Ectodermal cell (in vitro differentiated cells): Measurements from ENCODE around the gene TMCC3.
A peak's percentile ranks its signal among the peaks of the same experiment; 100 is the strongest.

Experiments
- H3K27ac ChIP-seq: 2 replicates; pipeline ENCODE4 v1.7.0; 2013; ENCODE audit warnings: mild to moderate bottlenecking, low read depth, low read length; ENCODE audit not compliant: insufficient read depth, poor library complexity, severe bottlenecking
- H3K27me3 ChIP-seq: 2 replicates; pipeline ENCODE4 v1.7.0; 2013; ENCODE audit warnings: mild to moderate bottlenecking, low read length; ENCODE audit not compliant: insufficient read depth, control insufficient read depth, poor library complexity, severe bottlenecking
- H3K36me3 ChIP-seq: one replicate; pipeline ENCODE4 v1.7.0; 2013; ENCODE audit warnings: low read length; ENCODE audit not compliant: control insufficient read depth, insufficient read depth
- H3K4me1 ChIP-seq: one replicate; pipeline ENCODE4 v1.7.0; 2013; ENCODE audit warnings: low read length; ENCODE audit not compliant: control insufficient read depth, insufficient read depth
- H3K4me3 ChIP-seq: 2 replicates; pipeline ENCODE4 v1.7.0; 2013; ENCODE audit warnings: low read depth, low read length, control low read depth; ENCODE audit not compliant: insufficient read depth
- H3K9me3 ChIP-seq: 2 replicates; pipeline ENCODE4 v1.7.0; 2013; ENCODE audit warnings: mild to moderate bottlenecking, low read length, moderate library complexity; ENCODE audit not compliant: control insufficient read depth
- WGBS, 2 experiments: methylation state at CpG; one replicate each; pipeline ENCODE4 v1.1.7; 2013; ENCODE audit warnings: missing lambda C conversion rate in 2 of 2; 5-methylcytosine and 5-hydroxymethylcytosine counted together

Gene TMCC3

DNA sequence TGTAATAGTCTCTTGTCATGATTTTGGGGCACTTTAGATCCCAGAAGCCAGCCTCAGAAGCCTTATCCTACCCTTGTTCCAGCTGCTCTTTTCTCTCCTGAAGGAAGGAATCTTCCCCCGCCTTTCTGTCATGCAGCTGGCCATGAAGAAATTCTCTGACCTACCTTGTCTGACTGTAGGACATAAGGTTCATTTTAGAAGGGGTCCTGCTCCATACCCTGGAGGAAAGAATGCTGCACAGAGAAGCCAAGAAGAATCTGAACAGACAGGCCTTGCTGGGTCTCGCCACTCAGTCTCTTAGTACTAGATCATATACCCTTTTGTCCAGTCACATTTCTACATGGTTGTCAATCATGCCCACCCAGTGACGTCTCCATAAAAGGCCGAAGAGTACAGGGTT lies 6.2 kb upstream of the TMCC3 start:
- no peak overlapping the region for H3K4me3 ChIP-seq
- no peaks in the 10 kb centered on the region for H3K4me1 ChIP-seq
- H3K27me3 ChIP-seq = no peaks in the 10 kb centered on the region
- WGBS, 2 experiments = 96 to 98% methylated on average over 4 of the region's 4 CpGs
- no peaks in the 10 kb centered on the region for H3K36me3 ChIP-seq
- H3K27ac ChIP-seq = no peak overlapping the region
- H3K9me3 ChIP-seq = no peaks in the 10 kb centered on the region

GRCh38 chr12:94649349-94650142 lies 811 bp downstream of the TMCC3 start:
- 5 to 6% methylated on average over 72 of the region's 72 CpGs for WGBS, 2 experiments
- H3K27ac ChIP-seq = no peak overlapping the region
- peak overlapping the region; percentile 62 for H3K4me3 ChIP-seq
- H3K27me3 ChIP-seq = peaks cover 28% of the 10 kb centered on the region
- H3K36me3 ChIP-seq = no peaks in the 10 kb centered on the region
- H3K4me1 ChIP-seq = no peaks in the 10 kb centered on the region
- H3K9me3 ChIP-seq = no peaks in the 10 kb centered on the region

DNA sequence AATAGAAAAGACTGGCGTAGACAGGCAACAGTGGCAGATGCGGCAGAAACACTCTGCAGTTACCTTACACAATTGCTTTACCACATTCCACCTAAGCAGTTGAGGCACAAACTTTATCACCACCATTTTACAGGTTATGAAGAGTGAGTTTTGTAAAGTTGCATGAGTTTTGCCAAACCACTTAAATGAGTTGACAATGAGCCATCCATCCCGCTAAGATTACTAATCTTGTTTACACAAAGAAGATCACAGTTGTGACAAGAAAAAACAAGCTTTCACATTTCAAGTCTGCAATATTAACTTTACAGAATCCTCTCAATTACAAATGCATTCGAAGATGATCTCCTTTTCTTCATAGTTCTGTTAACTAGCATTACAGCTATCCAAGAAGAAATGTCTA lies 1.8 kb downstream of the TMCC3 start:
- WGBS, 2 experiments = 87 to 92% methylated on average over 4 of the region's 4 CpGs
- no peaks in the 10 kb centered on the region for H3K4me1 ChIP-seq
- no peaks in the 10 kb centered on the region for H3K9me3 ChIP-seq
- H3K4me3 ChIP-seq = no peak overlapping the region
- H3K36me3 ChIP-seq = no peaks in the 10 kb centered on the region
- H3K27ac ChIP-seq = no peak overlapping the region
- H3K27me3 ChIP-seq = peaks cover 28% of the 10 kb centered on the region

DNA sequence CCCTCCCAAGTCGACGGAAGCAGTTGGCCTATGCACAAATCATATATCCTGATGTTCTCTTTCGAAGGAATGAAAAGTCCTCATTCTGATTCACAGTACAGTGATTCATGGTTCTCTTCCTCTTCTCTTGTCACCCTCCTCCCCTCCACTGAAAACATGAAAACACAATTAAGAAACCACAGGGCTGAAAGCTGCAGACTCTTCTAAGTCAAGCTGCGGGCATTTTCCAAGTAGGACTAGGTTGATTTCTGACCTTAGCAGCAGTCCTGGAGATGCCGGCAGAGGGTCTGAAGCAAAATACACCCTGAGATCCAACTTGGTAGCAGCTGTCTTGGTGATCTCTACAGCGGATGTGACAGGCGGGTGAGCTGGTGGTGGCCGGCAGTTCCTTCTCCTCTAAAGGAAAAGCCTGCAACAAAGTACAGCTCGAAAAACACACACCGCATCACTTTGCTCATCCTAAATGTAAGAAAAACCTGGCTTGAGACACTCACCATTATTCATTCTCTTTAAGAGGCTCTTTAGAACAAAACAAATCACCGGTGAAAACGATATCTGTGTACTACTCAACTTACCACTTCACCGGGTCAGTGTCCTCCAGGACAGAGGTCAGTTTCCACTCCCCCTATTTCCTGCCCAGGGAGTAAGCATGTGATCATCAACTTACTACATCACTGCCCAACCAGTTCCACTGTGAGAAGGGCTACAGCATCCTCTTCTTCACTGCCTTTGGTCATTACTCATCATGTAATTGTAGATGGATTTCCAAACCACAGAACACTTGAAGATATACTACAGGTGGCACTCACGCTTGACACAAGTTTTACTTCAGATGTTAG lies 6.0 kb downstream of the TMCC3 start:
- Histone ChIP-seq H3K27me3 (peaks cover 18% of the 10 kb centered on the region), H3K4me3 (no peak overlapping the region), H3K4me1 (no peaks in the 10 kb centered on the region), H3K36me3 (no peaks in the 10 kb centered on the region), H3K9me3 (no peaks in the 10 kb centered on the region), H3K27ac (no peak overlapping the region)
- WGBS, 2 experiments = 94% methylated on average over 14 of the region's 14 CpGs

DNA sequence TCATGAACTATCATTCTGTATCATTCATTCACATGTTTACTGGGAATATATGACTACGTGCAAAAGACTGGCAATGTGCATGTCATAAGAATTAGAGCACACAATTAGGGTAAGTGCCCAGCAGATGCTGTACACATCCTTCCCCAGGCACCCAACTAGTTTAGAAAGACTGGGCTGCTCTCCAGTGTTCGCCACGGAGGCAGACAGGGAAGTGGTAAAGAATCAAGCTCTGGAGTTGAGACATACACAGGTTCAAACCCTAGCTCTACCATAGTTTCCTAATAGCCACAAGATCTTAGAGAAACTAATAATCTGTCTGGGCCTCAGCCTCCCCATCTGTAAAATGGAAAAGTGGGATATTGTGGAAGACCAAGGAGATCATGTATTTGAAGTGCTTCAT lies 6.8 kb downstream of the TMCC3 start:
- WGBS, 2 experiments = 91 to 100% methylated on average over 3 of the region's 3 CpGs
- no peak overlapping the region for H3K4me3 ChIP-seq
- H3K27me3 ChIP-seq = peaks cover 10% of the 10 kb centered on the region
- H3K4me1 ChIP-seq = no peaks in the 10 kb centered on the region
- H3K36me3 ChIP-seq = no peaks in the 10 kb centered on the region
- H3K9me3 ChIP-seq = no peaks in the 10 kb centered on the region
- no peak overlapping the region for H3K27ac ChIP-seq

- H3K9me3 ChIP-seq = no peaks in the 10 kb centered on the region
- H3K27ac ChIP-seq = no peak overlapping the region
- H3K27me3 ChIP-seq = no peaks in the 10 kb centered on the region
- H3K4me1 ChIP-seq = no peaks in the 10 kb centered on the region
- WGBS, 2 experiments = 93 to 98% methylated on average over 7 of the region's 7 CpGs
- no peak overlapping the region for H3K4me3 ChIP-seq
- H3K36me3 ChIP-seq = no peaks in the 10 kb centered on the region
Measured at GRCh38 chr12:94641283-94641682, 9.1 kb downstream of the TMCC3 start.

- Histone ChIP-seq H3K4me1 (no peaks in the 10 kb centered on the region), H3K9me3 (no peaks in the 10 kb centered on the region), H3K4me3 (no peak overlapping the region), H3K27me3 (no peaks in the 10 kb centered on the region), H3K36me3 (no peaks in the 10 kb centered on the region), H3K27ac (no peak overlapping the region)
- WGBS, 2 experiments = 94 to 95% methylated on average over 10 of the region's 10 CpGs
Measured at GRCh38 chr12:94640134-94640928, 10.0 kb downstream of the TMCC3 start.

GRCh38 chr12:94638521-94638920 lies 11.8 kb downstream of the TMCC3 start:
- Histone ChIP-seq H3K27ac (no peak overlapping the region), H3K9me3 (no peaks in the 10 kb centered on the region), H3K27me3 (no peaks in the 10 kb centered on the region), H3K4me1 (no peaks in the 10 kb centered on the region), H3K36me3 (no peaks in the 10 kb centered on the region), H3K4me3 (no peak overlapping the region)
- whole genome bisulfite sequencing, 2 experiments = 95 to 96% methylated on average over 1 of the region's 1 CpG

DNA sequence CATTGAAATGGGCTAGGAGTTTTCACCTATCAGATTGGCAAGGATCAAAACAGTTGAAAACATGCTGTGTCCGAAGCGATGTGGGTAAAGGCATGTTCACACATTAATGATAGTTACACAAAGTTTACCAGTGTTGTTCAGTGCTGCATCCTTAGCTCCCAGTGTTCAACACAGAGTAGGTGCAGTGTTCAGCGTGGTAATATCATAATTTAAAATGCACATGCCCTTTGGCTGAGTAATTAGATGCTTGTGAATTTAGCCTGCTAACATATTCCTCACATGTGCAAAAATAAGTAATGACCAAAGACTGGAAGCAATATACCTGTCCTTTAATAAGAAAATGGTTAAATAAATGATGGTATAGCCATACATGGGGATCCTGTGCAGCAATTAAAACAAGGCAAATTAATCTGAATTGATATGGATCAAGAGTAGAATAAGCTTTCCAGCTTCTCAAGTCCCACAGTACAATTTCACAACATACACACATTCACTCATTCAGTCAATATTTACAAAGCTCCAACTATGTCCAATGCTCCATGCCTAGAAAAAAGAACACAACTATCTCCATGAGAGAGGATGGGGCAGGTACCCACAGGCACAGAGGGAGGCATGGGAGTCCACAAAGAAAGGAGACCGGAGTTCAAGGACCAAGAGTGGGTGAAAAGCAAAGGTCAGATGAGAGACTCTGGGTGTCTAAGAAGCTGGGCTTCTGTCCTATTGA lies 12.8 kb downstream of the TMCC3 start:
- no peaks in the 10 kb centered on the region for H3K4me1 ChIP-seq
- no peaks in the 10 kb centered on the region for H3K36me3 ChIP-seq
- H3K4me3 ChIP-seq = no peak overlapping the region
- H3K9me3 ChIP-seq = no peaks in the 10 kb centered on the region
- H3K27ac ChIP-seq = no peak overlapping the region
- H3K27me3 ChIP-seq = no peaks in the 10 kb centered on the region
- 95 to 99% methylated on average over 4 of the region's 4 CpGs for WGBS, 2 experiments
